Gastroesophageal sphincter (tissue), 3 donors: ENCODE data around the gene FIBP.

ENCODE experiments used
- CTCF ChIP-seq, 4 experiments: fragments of 200-600 bp in 2 of 4; fragments of 450-650 bp in 2 of 4; sonication (generic) in 1 of 4; IDR thresholded peaks; one replicate each; pipeline ENCODE4 v1.5.1; 2017 to 2019; ENCODE audit warnings: antibody characterized with exemption in 4 of 4, mild to moderate bottlenecking in 2 of 4, moderate library complexity in 2 of 4
- EP300 ChIP-seq: sonication (generic); formaldehyde crosslinking; IDR thresholded peaks from one replicate; pipeline ENCODE4 v1.6.1; 2017; ENCODE audit warnings: antibody characterized with exemption, mild to moderate bottlenecking

- TF ChIP-seq CTCF (IDR thresholded peaks at IDR 0.05), result no peak
- TF ChIP-seq EP300, result no peak
Observed at GRCh38 chr11:65869643-65870306, 18.5 kb downstream of the FIBP start.
